Left ventricle myocardium superior (tissue), 1 donor: Measurements from ENCODE around the gene CERS2. TPM values are rescaled to one million over a fixed set of nuclear protein-coding genes. Genes with fewer than 3 reads are reported as not detected.

Experiments
- ATAC-seq: fragments of 200-7000 bp; cut with Tn5 transposase; one replicate; pipeline ENCODE4 v1.9.1; 2020; ENCODE audit warnings: mild to moderate bottlenecking, moderate library complexity
- DNase-seq: peaks from one replicate; pipeline ENCODE4 v3.0.0-alpha.2; 2020
- intact Hi-C: fragments of 100-400 bp; cut with micrococcal nuclease; formaldehyde crosslinking; loops from one replicate; pipeline ENCODE4 v1.11.0; 2022
- long read RNA-seq: library from polyadenylated mRNA; unstranded; transcript quantifications from one replicate; pipeline ENCODE4 v2.0.0, GENCODE V29; 2021
- total RNA-seq: library from RNA; stranded (reverse); fragmentation: NEBNext Ultra II Directional; extraction: Animal tissue kit (Norgen Biotek cat#: 25700); gene quantifications from one replicate; pipeline ENCODE4 v1.2.1, GENCODE V29; 2021
- donor health status: DM: no; HTN: yes; CAD: no; lungs with severe emphysema.

CERS2 gene
- total RNA-seq = 83.2 TPM
- long read RNA-seq, transcript CERS2-205 (11 exons, 2,505 nt) = major isoform, 68 of 91 reads
- long read RNA-seq, transcript CERS2-201 (11 exons, 2,544 nt) = minor isoform, 5 of 91 reads
- long read RNA-seq, partial matches to known transcripts = 5 of 91 reads
- long read RNA-seq, other reads (novel, unspliced or antisense) = 13 of 91 reads

- DNase-seq (peak; percentile 91), ATAC-seq (peak; percentile 67)
- intact Hi-C loops = no loop called here
These were observed at the start of gene CERS2 for GRCh38 chr1:150974580-150975478. TSS of gene CERS2 (minus strand) at chr1:150974835. CDS start at chr1:150969090, 5,745 bp downstream.

- ATAC-seq = peak; percentile 86
- intact Hi-C loops = no loop called here
- no peak for DNase-seq
These were observed 38.9 kb upstream of the CERS2 start for GRCh38 chr1:151013518-151013917.

- peak; percentile 50 for DNase-seq
- intact Hi-C loops = no loop called here
- ATAC-seq = peak; percentile 55
These were observed 38.2 kb upstream of the CERS2 start for GRCh38 chr1:151012684-151013471.

GRCh38 chr1:151011154-151011850 is 36.7 kb upstream of the CERS2 start:
- DNase-seq = no peak
- intact Hi-C loops = no loop called here
- no peak for ATAC-seq

GRCh38 chr1:151010346-151010726 is 35.7 kb upstream of the CERS2 start:
- intact Hi-C loops = no loop called here
- DNase-seq (no peak), ATAC-seq (no peak)

- ATAC-seq = no peak
- no peak for DNase-seq
- intact Hi-C loops = no loop called here
These were observed 35.2 kb upstream of the CERS2 start for GRCh38 chr1:151009674-151010345.

- intact Hi-C loops = no loop called here
- no peak for ATAC-seq
- no peak for DNase-seq
These were observed 34.6 kb upstream of the CERS2 start for GRCh38 chr1:151009206-151009587.

GRCh38 chr1:151008244-151009205 is 33.9 kb upstream of the CERS2 start, which contains the start of gene PRUNE1:
TSS of gene PRUNE1 (plus strand) at chr1:151008449. CDS start at chr1:151008633, 184 bp downstream.
- DNase-seq (peak; percentile 98), ATAC-seq (peak; percentile 88)
- intact Hi-C loops = no loop called here

- ATAC-seq = no peak
- intact Hi-C loops = no loop called here
- no peak for DNase-seq
These were observed 33.2 kb upstream of the CERS2 start for GRCh38 chr1:151007853-151008243.

- intact Hi-C loops = no loop called here
- ATAC-seq (peak; percentile 78), DNase-seq (peak; percentile 65)
These were observed 31.9 kb upstream of the CERS2 start, which contains the start of gene MINDY1 for GRCh38 chr1:151006327-151007052. TSS of gene MINDY1 (minus strand) at chr1:151006902. CDS start at chr1:151002617, 4,285 bp downstream.

- no peak for DNase-seq
- intact Hi-C loops = no loop called here
These were observed 31.2 kb upstream of the CERS2 start for GRCh38 chr1:151005729-151006319.

GRCh38 chr1:151003180-151003579 is 28.5 kb upstream of the CERS2 start:
- ATAC-seq (no peak), DNase-seq (no peak)
- intact Hi-C loops = no loop called here

More at GRCh38 chr1:151005729-151006319, 31.2 kb upstream of the CERS2 start:
- ATAC-seq = no peak

GRCh38 chr1:151002611-151003010 is 28.0 kb upstream of the CERS2 start:
- ATAC-seq (no peak), DNase-seq (no peak)
- intact Hi-C loops = no loop called here

- intact Hi-C loops = no loop called here
- no peak for DNase-seq
- ATAC-seq = no peak
These were observed 27.4 kb upstream of the CERS2 start for GRCh38 chr1:151002051-151002450.

- no peak for DNase-seq
- no peak for ATAC-seq
- intact Hi-C loops = no loop called here
These were observed 27.0 kb upstream of the CERS2 start for GRCh38 chr1:151001602-151002001.

GRCh38 chr1:151000408-151000807 is 25.8 kb upstream of the CERS2 start:
- intact Hi-C loops = no loop called here
- no peak for ATAC-seq
- no peak for DNase-seq
